Cardiac muscle cell (in vitro differentiated cells and primary cell): Measurements from ENCODE around the gene GRAMD1A. TPM values are rescaled to one million over a fixed set of nuclear protein-coding genes. Genes with fewer than 3 reads are reported as not detected.

ENCODE experiments used
- DNase-seq, 2 donors: peaks; one replicate each; pipeline versions ENCODE4 v3.0.0 to v3.0.0-alpha.2; 2010 to 2017; ENCODE audit warnings: low read depth in 1 of 2, low spot score in 1 of 2
- H3K27ac ChIP-seq: fragments of 200-600 bp; sonication (generic); 2 replicates; pipeline ENCODE4 v1.5.1; 2016
- H3K27me3 ChIP-seq: fragments of 200-600 bp; sonication (generic); 2 replicates; pipeline ENCODE4 v1.6.0; 2016; ENCODE audit warnings: control low read depth
- H3K36me3 ChIP-seq: fragments of 200-600 bp; sonication (generic); 2 replicates; pipeline ENCODE4 v1.5.1; 2016; ENCODE audit warnings: control low read depth
- H3K4me1 ChIP-seq: fragments of 200-600 bp; sonication (generic); 2 replicates; pipeline ENCODE4 v1.8.1; 2017; ENCODE audit warnings: low read depth, mild to moderate bottlenecking, mixed run types
- H3K4me3 ChIP-seq: fragments of 200-600 bp; sonication (generic); 2 replicates; pipeline ENCODE4 v1.5.1; 2016; ENCODE audit warnings: mild to moderate bottlenecking
- H3K9me3 ChIP-seq: fragments of 200-600 bp; sonication (generic); 2 replicates; pipeline ENCODE4 v1.5.1; 2017; ENCODE audit warnings: low read depth, mild to moderate bottlenecking, control low read depth
- polyA plus RNA-seq: library from polyadenylated mRNA; unstranded; fragments of >200 nt; fragmentation: Nextera tagmentation; extraction: Ambion mirVana; gene quantifications from 2 replicates; pipeline ENCODE4 v1.2.1, GENCODE V29; 2016
- total RNA-seq: library from RNA; depleted of rRNA; stranded (reverse); fragments of >200 nt; gene quantifications from 2 replicates; pipeline ENCODE4 v1.2.3, GENCODE V29; 2016
- TF ChIP-seq, protein P1 (sequence below): IDR thresholded peaks from 2 replicates; pipeline ENCODE4 v1.5.1; 2012; ENCODE audit warnings: low read depth, mild to moderate bottlenecking, low read length

GRAMD1A gene
- total and polyA plus RNA-seq, 2 experiments from 2014 or later: 84.6 to 113 TPM

DNA sequence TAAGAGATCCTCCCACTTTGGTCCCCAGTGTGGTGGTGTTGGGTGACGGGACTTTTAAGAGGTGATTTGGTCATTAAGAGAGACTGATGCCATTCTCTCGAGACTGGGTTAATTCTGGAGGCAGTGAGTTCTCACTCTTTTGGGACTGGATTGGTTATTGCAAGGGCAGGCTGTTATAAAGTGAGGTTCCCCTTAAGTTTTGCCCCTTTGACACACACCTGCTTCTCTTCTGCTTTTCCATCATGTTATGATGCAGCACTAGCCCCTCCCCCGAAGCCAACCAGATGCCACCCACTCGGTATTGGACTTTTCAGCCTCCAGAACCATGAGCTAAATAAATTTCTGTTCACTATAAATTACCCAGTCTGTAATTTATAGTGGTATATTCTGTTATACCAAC is 16.3 kb upstream of the GRAMD1A start:
- TF ChIP-seq, protein P1, sequence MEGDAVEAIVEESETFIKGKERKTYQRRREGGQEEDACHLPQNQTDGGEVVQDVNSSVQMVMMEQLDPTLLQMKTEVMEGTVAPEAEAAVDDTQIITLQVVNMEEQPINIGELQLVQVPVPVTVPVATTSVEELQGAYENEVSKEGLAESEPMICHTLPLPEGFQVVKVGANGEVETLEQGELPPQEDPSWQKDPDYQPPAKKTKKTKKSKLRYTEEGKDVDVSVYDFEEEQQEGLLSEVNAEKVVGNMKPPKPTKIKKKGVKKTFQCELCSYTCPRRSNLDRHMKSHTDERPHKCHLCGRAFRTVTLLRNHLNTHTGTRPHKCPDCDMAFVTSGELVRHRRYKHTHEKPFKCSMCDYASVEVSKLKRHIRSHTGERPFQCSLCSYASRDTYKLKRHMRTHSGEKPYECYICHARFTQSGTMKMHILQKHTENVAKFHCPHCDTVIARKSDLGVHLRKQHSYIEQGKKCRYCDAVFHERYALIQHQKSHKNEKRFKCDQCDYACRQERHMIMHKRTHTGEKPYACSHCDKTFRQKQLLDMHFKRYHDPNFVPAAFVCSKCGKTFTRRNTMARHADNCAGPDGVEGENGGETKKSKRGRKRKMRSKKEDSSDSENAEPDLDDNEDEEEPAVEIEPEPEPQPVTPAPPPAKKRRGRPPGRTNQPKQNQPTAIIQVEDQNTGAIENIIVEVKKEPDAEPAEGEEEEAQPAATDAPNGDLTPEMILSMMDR: no peak
- H3K9me3 ChIP-seq: no peaks in the 10 kb centered on the region
- H3K36me3 ChIP-seq: no peaks in the 10 kb centered on the region
- no peaks in the 10 kb centered on the region for H3K4me1 ChIP-seq
- no peak for DNase-seq
- H3K27me3 ChIP-seq: no peaks in the 10 kb centered on the region
- no peak overlapping the region for H3K27ac ChIP-seq
- H3K4me3 ChIP-seq: no peak overlapping the region

GRCh38 chr19:34984287-34984686 is 15.8 kb upstream of the GRAMD1A start:
- H3K4me1 ChIP-seq: no peaks in the 10 kb centered on the region
- no peaks in the 10 kb centered on the region for H3K9me3 ChIP-seq
- no peaks in the 10 kb centered on the region for H3K36me3 ChIP-seq
- DNase-seq: no peak
- TF ChIP-seq, protein P1: no peak
- H3K4me3 ChIP-seq: no peak overlapping the region
- no peak overlapping the region for H3K27ac ChIP-seq
- H3K27me3 ChIP-seq: no peaks in the 10 kb centered on the region

DNA sequence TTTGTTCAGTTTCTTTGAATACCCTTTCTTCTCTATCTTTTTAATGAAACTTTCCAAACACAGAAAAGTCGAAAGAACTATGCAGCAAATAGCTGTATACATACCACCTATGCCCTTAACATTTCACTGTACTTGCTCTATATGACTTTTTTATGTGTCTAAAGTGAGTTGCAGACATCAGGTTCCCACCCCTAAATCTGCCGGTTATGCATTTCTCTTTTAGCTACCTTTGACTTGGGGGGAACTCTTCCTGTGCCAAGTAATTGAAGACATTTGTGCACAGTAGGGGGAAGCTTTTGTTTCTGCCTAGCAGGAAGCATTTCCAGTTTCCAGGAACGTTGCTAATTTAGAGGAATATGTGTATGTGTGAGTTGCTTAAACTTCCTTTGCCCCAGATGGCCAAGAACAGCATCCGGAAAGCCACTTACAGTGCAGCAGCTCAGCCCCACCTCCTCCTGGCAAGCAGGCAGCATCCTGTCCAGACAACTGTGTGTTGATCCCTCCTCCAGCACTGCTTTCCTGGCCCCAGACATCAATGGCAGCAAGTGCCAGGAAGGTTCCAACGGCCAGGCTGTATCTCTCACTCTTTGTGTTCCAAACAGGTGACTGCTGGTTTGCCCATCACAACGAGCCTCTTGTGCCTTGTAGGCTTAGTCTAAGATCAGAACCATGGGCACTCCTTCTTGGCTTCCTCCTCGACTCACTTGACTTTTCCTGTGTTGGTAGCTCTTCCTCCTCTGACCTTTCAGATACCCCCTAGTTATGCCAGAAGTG is 14.7 kb upstream of the GRAMD1A start:
- Histone ChIP-seq H3K9me3 (no peaks in the 10 kb centered on the region), H3K27ac (no peak overlapping the region)
- peak in 1 of 2 donors; percentile 88 for DNase-seq

DNA sequence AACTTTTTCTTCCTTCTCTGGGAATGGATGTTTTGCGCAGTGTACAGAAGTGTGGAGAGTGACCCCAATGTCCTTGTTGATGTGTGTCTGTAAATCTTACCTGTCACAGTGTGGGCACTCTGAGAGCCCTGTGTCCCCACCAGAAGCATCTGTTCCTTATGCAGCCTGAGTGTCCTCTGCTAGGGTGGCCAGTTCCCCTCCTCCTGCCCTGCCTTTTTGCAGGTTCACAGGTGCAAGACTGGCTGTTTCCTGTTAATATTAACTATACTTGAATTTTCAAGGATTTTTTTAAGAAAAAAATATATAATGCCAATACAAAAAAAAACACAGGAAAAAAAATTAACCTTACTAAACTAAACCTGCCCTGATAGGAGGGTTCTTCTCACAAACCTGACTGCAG is 12.0 kb upstream of the GRAMD1A start:
- Histone ChIP-seq H3K9me3 (no peaks in the 10 kb centered on the region), H3K36me3 (no peaks in the 10 kb centered on the region), H3K27ac (no peak overlapping the region), H3K4me3 (no peak overlapping the region), H3K4me1 (no peaks in the 10 kb centered on the region), H3K27me3 (no peaks in the 10 kb centered on the region)
- no peak for DNase-seq
- TF ChIP-seq, protein P1: no peak

More for the DNA sequence above, 14.7 kb upstream of the GRAMD1A start:
- TF ChIP-seq, protein P1: peak; percentile 10
- Histone ChIP-seq H3K36me3 (no peaks in the 10 kb centered on the region), H3K4me3 (no peak overlapping the region), H3K27me3 (no peaks in the 10 kb centered on the region), H3K4me1 (no peaks in the 10 kb centered on the region)

- Histone ChIP-seq H3K36me3 (no peaks in the 10 kb centered on the region), H3K27ac (no peak overlapping the region), H3K4me3 (no peak overlapping the region), H3K4me1 (no peaks in the 10 kb centered on the region), H3K27me3 (no peaks in the 10 kb centered on the region), H3K9me3 (no peaks in the 10 kb centered on the region)
- DNase-seq: no peak
- TF ChIP-seq, protein P1: no peak
These were observed 10.8 kb upstream of the GRAMD1A start for GRCh38 chr19:34989298-34989697.
